ENCODE results near the gene TYW1B.
"Not testable (repeated sequence)": the region's sequence is repeated elsewhere in the genome, so short reads cannot be mapped to it uniquely, and the experiment has no call there.

TYW1B gene

GRCh38 chr7:72710983-72711382 is 117.0 kb downstream of the TYW1B start:
- Histone ChIP-seq H3K4me2 (ENCODE audit: low read length, poor library complexity, severe bottlenecking) (no peak overlapping the region), H3K14ac (ENCODE audit: low read length in 2 of 2) (no peak overlapping the region), H3K9ac (ENCODE audit: low read length) (no peak overlapping the region), H3K23ac (ENCODE audit: low read length in 2 of 2) (no peak overlapping the region), H4K91ac (ENCODE audit: low read length) (no peak overlapping the region), H3K27ac (ENCODE audit: low read length, poor library complexity, severe bottlenecking) (no peak overlapping the region), H2AK5ac (ENCODE audit: low read length, severe bottlenecking) (no peak overlapping the region), H4K8ac (ENCODE audit: low read length) (no peak overlapping the region), H2BK5ac (ENCODE audit: low read depth, low read length, poor library complexity, severe bottlenecking) (no peak overlapping the region), H2BK15ac (ENCODE audit: low read depth, poor library complexity, severe bottlenecking) (no peak overlapping the region), H2BK120ac (ENCODE audit: low read depth, low read length) (no peak overlapping the region), H3K36me3 (ENCODE audit: control insufficient read depth in 1 of 2, insufficient read depth in 2 of 2, low read depth in 1 of 2, low read length in 2 of 2) (no peaks in the 10 kb centered on the region), H3K4me1 (ENCODE audit: control insufficient read depth, insufficient read depth, low read depth, low read length) (peaks cover 5% of the 10 kb centered on the region), H3K18ac (ENCODE audit: low read depth in 1 of 2, low read length in 2 of 2) (no peak overlapping the region), H3K27me3 (ENCODE audit: control insufficient read depth in 1 of 2, insufficient read depth in 1 of 2, low read length in 2 of 2) (no peaks in the 10 kb centered on the region), H3K79me1 (replicated peaks; ENCODE audit: low read length, poor library complexity, severe bottlenecking) (no peaks in the 10 kb centered on the region), H3K4ac (ENCODE audit: low read depth in 1 of 2, low read length in 2 of 2) (no peak overlapping the region), H2AFZ (ENCODE audit: low read depth, low read length) (no peak overlapping the region), H3K4me3 (ENCODE audit: insufficient read depth in 1 of 2, low read depth in 1 of 2, low read length in 2 of 2) (no peak overlapping the region), H2BK12ac (ENCODE audit: low read length in 2 of 2) (no peak overlapping the region), H3K9me3 (ENCODE audit: control insufficient read depth, low read length) (no peaks in the 10 kb centered on the region)
- no peak for DNase-seq
- 79% methylated on average over 4 of the region's 4 CpGs for WGBS

DNA sequence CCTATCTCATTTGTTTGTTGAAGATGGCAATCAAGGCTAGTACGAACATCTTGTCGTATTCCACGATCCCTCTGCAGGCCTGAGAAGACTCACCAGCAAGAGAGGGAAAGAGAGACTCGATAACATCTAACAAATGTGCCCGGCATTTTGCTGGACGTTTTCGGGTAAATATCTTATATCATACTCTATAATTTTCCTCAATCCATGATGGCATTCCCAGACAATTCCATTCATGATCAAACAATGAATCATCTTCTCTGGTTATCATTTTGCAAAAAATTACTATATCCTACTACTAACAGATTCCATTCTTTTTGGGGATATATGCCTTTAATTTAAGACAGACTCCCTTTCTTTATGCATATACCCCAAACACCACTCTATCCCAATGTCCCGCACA is 118.1 kb downstream of the TYW1B start:
- no peak overlapping the region for H3K14ac ChIP-seq (ENCODE audit: low read length in 2 of 2)
- no peak overlapping the region for H2AK5ac ChIP-seq (ENCODE audit: low read length, severe bottlenecking)
- H2BK12ac ChIP-seq (ENCODE audit: low read length in 2 of 2): no peak overlapping the region
- no peak overlapping the region for H3K4me3 ChIP-seq (ENCODE audit: insufficient read depth in 1 of 2, low read depth in 1 of 2, low read length in 2 of 2)
- no peak overlapping the region for H2BK15ac ChIP-seq (ENCODE audit: low read depth, poor library complexity, severe bottlenecking)
- no peak overlapping the region for H3K27ac ChIP-seq (ENCODE audit: low read length, poor library complexity, severe bottlenecking)
- H3K79me1 ChIP-seq (replicated peaks; ENCODE audit: low read length, poor library complexity, severe bottlenecking): no peaks in the 10 kb centered on the region
- H3K9me3 ChIP-seq (ENCODE audit: control insufficient read depth, low read length): no peaks in the 10 kb centered on the region
- H3K9ac ChIP-seq (ENCODE audit: low read length): no peak overlapping the region
- no peaks in the 10 kb centered on the region for H3K27me3 ChIP-seq (ENCODE audit: control insufficient read depth in 1 of 2, insufficient read depth in 1 of 2, low read length in 2 of 2)
- no peak overlapping the region for H2BK5ac ChIP-seq (ENCODE audit: low read depth, low read length, poor library complexity, severe bottlenecking)
- no peaks in the 10 kb centered on the region for H3K36me3 ChIP-seq (ENCODE audit: control insufficient read depth in 1 of 2, insufficient read depth in 2 of 2, low read depth in 1 of 2, low read length in 2 of 2)
- DNase-seq: no peak
- H4K8ac ChIP-seq (ENCODE audit: low read length): no peak overlapping the region
- H3K4me1 ChIP-seq (ENCODE audit: control insufficient read depth, insufficient read depth, low read depth, low read length): peaks cover 5% of the 10 kb centered on the region
- H2BK120ac ChIP-seq (ENCODE audit: low read depth, low read length): no peak overlapping the region
- 99% methylated on average over 8 of the region's 8 CpGs for WGBS
- no peak overlapping the region for H2AFZ ChIP-seq (ENCODE audit: low read depth, low read length)
- no peak overlapping the region for H3K4me2 ChIP-seq (ENCODE audit: low read length, poor library complexity, severe bottlenecking)
- H3K4ac ChIP-seq (ENCODE audit: low read depth in 1 of 2, low read length in 2 of 2): no peak overlapping the region
- H3K23ac ChIP-seq (ENCODE audit: low read length in 2 of 2): no peak overlapping the region
- H4K91ac ChIP-seq (ENCODE audit: low read length): no peak overlapping the region
- H3K18ac ChIP-seq (ENCODE audit: low read depth in 1 of 2, low read length in 2 of 2): no peak overlapping the region

DNA sequence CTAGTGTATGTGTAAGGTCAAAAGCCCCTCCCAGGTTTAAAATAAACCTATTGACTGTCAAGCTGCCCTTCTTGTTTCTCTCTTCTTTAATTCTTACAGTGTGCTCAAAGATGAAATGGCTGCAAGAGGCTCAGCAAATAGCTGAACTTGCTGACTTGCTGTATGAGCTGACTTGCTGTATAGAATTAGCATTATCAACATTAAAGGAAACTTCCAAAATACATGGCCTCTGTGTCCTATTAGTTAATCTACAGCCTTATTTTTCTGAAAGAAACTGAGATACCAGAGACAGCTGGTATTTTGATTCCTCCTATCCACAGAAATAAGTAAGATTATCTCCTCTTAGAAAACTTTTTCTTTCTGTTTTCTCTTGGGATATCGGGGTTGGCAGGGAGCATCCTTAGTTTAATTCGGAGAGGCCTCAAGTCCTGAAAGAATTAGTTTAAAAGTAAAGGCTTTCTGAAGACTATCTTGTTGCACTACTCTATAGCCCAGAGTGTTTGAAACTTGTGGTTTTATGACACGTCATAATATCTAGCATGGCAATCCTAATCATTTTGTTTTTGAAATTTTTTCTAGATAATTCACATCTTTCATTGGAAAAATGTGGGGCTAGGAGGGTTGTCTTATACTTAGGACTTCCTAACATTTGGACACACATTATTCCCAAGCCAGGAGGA is 119.5 kb downstream of the TYW1B start:
- H3K9ac ChIP-seq (ENCODE audit: low read length); H3K4me2 ChIP-seq (ENCODE audit: low read length, poor library complexity, severe bottlenecking); H3K27ac ChIP-seq (ENCODE audit: low read length, poor library complexity, severe bottlenecking); H3K18ac ChIP-seq (ENCODE audit: low read depth in 1 of 2, low read length in 2 of 2); H3K4ac ChIP-seq (ENCODE audit: low read depth in 1 of 2, low read length in 2 of 2); H3K9me3 ChIP-seq (ENCODE audit: control insufficient read depth, low read length); H3K4me1 ChIP-seq (ENCODE audit: control insufficient read depth, insufficient read depth, low read depth, low read length); DNase-seq; H2BK5ac ChIP-seq (ENCODE audit: low read depth, low read length, poor library complexity, severe bottlenecking); H2AFZ ChIP-seq (ENCODE audit: low read depth, low read length); H2BK120ac ChIP-seq (ENCODE audit: low read depth, low read length); H4K8ac ChIP-seq (ENCODE audit: low read length); H3K79me1 ChIP-seq (replicated peaks; ENCODE audit: low read length, poor library complexity, severe bottlenecking); H3K27me3 ChIP-seq (ENCODE audit: control insufficient read depth in 1 of 2, insufficient read depth in 1 of 2, low read length in 2 of 2); H3K4me3 ChIP-seq (ENCODE audit: insufficient read depth in 1 of 2, low read depth in 1 of 2, low read length in 2 of 2); H2BK12ac ChIP-seq (ENCODE audit: low read length in 2 of 2); H2AK5ac ChIP-seq (ENCODE audit: low read length, severe bottlenecking); H3K36me3 ChIP-seq (ENCODE audit: control insufficient read depth in 1 of 2, insufficient read depth in 2 of 2, low read depth in 1 of 2, low read length in 2 of 2); H4K91ac ChIP-seq (ENCODE audit: low read length); H3K23ac ChIP-seq (ENCODE audit: low read length in 2 of 2); H3K14ac ChIP-seq (ENCODE audit: low read length in 2 of 2); H2BK15ac ChIP-seq (ENCODE audit: low read depth, poor library complexity, severe bottlenecking): not testable (repeated sequence)
- WGBS: 50% methylated on average over 2 of the region's 3 CpGs

DNA sequence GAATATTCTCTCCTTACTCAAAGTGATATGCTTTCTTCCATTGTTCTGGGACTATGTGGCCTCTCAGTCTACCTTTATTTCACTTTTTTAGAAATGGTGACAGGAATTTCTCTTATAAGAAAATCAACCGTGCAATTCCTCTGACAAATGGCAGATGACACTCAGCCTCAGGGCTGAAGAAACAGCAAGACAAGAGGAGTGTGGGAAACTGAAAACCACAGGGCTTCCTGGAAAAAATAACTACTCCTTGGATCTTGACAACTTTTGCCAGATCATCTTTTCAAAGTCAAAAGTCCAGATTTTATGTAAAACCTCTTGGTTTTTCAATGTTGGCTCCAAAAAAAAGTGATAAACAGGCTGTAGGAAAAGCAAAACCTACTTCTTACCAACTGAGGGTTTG is 121.5 kb downstream of the TYW1B start:
- no peak overlapping the region for H3K14ac ChIP-seq (ENCODE audit: low read length in 2 of 2)
- no peak overlapping the region for H3K9ac ChIP-seq (ENCODE audit: low read length)
- H3K79me1 ChIP-seq (replicated peaks; ENCODE audit: low read length, poor library complexity, severe bottlenecking): no peaks in the 10 kb centered on the region
- H3K4me1 ChIP-seq (ENCODE audit: control insufficient read depth, insufficient read depth, low read depth, low read length): peaks cover 5% of the 10 kb centered on the region
- H2AK5ac ChIP-seq (ENCODE audit: low read length, severe bottlenecking): no peak overlapping the region
- no peak overlapping the region for H3K4me2 ChIP-seq (ENCODE audit: low read length, poor library complexity, severe bottlenecking)
- H3K4me3 ChIP-seq (ENCODE audit: insufficient read depth in 1 of 2, low read depth in 1 of 2, low read length in 2 of 2): no peak overlapping the region
- no peak overlapping the region for H2BK5ac ChIP-seq (ENCODE audit: low read depth, low read length, poor library complexity, severe bottlenecking)
- H3K9me3 ChIP-seq (ENCODE audit: control insufficient read depth, low read length): no peaks in the 10 kb centered on the region
- no peak for DNase-seq
- 100% methylated on average over 1 of the region's 1 CpG for WGBS
- no peak overlapping the region for H3K27ac ChIP-seq (ENCODE audit: low read length, poor library complexity, severe bottlenecking)
- no peak overlapping the region for H2BK15ac ChIP-seq (ENCODE audit: low read depth, poor library complexity, severe bottlenecking)
- no peak overlapping the region for H2BK120ac ChIP-seq (ENCODE audit: low read depth, low read length)
- H3K23ac ChIP-seq (ENCODE audit: low read length in 2 of 2): no peak overlapping the region
- H4K91ac ChIP-seq (ENCODE audit: low read length): no peak overlapping the region
- H4K8ac ChIP-seq (ENCODE audit: low read length): no peak overlapping the region
- H2BK12ac ChIP-seq (ENCODE audit: low read length in 2 of 2): no peak overlapping the region
- no peak overlapping the region for H2AFZ ChIP-seq (ENCODE audit: low read depth, low read length)
- H3K18ac ChIP-seq (ENCODE audit: low read depth in 1 of 2, low read length in 2 of 2): no peak overlapping the region
- H3K27me3 ChIP-seq (ENCODE audit: control insufficient read depth in 1 of 2, insufficient read depth in 1 of 2, low read length in 2 of 2): no peaks in the 10 kb centered on the region
- H3K4ac ChIP-seq (ENCODE audit: low read depth in 1 of 2, low read length in 2 of 2): no peak overlapping the region
- no peaks in the 10 kb centered on the region for H3K36me3 ChIP-seq (ENCODE audit: control insufficient read depth in 1 of 2, insufficient read depth in 2 of 2, low read depth in 1 of 2, low read length in 2 of 2)
